ENCODE results near the gene ARHGAP29. TPM values are rescaled to one million over a fixed set of nuclear protein-coding genes. Genes with fewer than 3 reads are reported as not detected.

The ARHGAP29 gene
- total RNA-seq, 1 donor from 2014 or later, result 1.5 TPM

DNA sequence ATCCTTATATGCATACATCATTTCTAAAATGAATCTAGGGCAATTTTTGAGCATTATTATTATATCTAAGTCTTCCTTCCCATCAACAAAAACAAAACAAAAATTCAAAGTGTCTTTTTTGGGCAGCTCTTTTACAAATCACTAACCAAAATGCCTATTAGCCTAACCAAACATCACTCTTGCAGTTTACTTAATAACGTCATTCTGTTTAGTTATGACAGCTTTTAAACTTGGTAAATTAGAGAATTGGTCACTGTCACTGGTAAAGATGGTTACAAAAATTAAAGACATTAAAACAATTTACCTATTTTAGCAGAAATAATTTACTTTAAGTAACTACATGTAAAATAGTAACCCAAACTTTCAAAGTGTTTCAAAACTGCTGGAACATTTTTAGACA lies 2.8 kb downstream of the ARHGAP29 start:
- TF ChIP-seq, protein P1, sequence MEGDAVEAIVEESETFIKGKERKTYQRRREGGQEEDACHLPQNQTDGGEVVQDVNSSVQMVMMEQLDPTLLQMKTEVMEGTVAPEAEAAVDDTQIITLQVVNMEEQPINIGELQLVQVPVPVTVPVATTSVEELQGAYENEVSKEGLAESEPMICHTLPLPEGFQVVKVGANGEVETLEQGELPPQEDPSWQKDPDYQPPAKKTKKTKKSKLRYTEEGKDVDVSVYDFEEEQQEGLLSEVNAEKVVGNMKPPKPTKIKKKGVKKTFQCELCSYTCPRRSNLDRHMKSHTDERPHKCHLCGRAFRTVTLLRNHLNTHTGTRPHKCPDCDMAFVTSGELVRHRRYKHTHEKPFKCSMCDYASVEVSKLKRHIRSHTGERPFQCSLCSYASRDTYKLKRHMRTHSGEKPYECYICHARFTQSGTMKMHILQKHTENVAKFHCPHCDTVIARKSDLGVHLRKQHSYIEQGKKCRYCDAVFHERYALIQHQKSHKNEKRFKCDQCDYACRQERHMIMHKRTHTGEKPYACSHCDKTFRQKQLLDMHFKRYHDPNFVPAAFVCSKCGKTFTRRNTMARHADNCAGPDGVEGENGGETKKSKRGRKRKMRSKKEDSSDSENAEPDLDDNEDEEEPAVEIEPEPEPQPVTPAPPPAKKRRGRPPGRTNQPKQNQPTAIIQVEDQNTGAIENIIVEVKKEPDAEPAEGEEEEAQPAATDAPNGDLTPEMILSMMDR (conservative IDR thresholded peaks at IDR 0.05), result no peak
- Mint-ChIP-seq H3K36me3 (ENCODE audit: low read depth) (no peaks in the 10 kb centered on the region), H3K9me3 (no peaks in the 10 kb centered on the region), H3K27ac (ENCODE audit: unreplicated experiment) (no peak overlapping the region), H3K4me3 (no peak overlapping the region), H3K4me1 (peaks cover 4% of the 10 kb centered on the region), H3K27me3 (ENCODE audit: low read depth) (peaks cover 79% of the 10 kb centered on the region)
- no peak for DNase-seq (ENCODE audit: low read depth, low spot score)

DNA sequence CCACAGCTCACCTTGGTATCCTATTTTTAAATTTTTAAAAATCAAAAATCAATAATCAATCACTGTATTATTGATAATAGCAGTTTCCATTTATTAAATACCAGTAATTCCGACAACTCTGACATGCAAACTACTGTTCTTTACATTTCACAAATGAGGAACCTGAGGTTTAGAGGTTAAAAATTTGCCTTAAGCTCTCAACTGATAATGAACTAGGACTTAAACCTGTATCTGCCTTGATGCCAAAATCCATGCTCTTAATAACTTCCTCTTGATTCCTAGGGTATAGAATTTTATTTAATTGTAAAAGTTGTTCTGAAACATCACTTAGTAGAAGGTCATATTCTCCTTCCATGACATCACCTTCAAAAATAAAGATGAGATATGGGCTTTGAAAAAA lies 5.6 kb downstream of the ARHGAP29 start:
- Mint-ChIP-seq H3K4me1 (peaks cover 4% of the 10 kb centered on the region), H3K27me3 (ENCODE audit: low read depth) (peaks cover 56% of the 10 kb centered on the region), H3K36me3 (ENCODE audit: low read depth) (no peaks in the 10 kb centered on the region), H3K27ac (ENCODE audit: unreplicated experiment) (no peak overlapping the region), H3K4me3 (no peak overlapping the region), H3K9me3 (no peaks in the 10 kb centered on the region)
- DNase-seq (ENCODE audit: low read depth, low spot score), result no peak
- TF ChIP-seq, protein P1 (conservative IDR thresholded peaks at IDR 0.05), result no peak

DNA sequence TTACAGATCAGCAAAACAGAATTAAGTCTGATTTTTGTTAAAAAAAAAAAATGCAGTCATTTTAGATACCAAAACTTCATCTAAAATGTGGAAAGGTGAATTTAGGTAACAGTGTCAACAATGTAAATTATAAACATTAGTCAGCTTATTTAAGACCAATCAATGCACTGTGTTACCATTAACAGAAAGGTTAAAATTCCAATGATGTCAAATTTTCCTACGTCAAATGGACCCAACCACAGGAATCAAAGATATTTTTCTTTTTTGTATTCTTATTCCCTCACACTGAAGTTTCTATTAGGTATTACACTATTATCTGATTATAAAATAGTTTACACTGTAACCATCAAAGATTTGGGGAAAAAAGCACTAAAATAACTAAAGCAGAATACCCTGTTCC lies 6.5 kb downstream of the ARHGAP29 start:
- H3K4me1 Mint-ChIP-seq, result peaks cover under 1% of the 10 kb centered on the region
- H3K36me3 Mint-ChIP-seq (ENCODE audit: low read depth), result no peaks in the 10 kb centered on the region
- DNase-seq (ENCODE audit: low read depth, low spot score), result no peak
- TF ChIP-seq, protein P1 (conservative IDR thresholded peaks at IDR 0.05), result no peak
- no peak overlapping the region for H3K4me3 Mint-ChIP-seq
- peaks cover 52% of the 10 kb centered on the region for H3K27me3 Mint-ChIP-seq (ENCODE audit: low read depth)
- H3K9me3 Mint-ChIP-seq, result no peaks in the 10 kb centered on the region
- no peak overlapping the region for H3K27ac Mint-ChIP-seq (ENCODE audit: unreplicated experiment)

DNA sequence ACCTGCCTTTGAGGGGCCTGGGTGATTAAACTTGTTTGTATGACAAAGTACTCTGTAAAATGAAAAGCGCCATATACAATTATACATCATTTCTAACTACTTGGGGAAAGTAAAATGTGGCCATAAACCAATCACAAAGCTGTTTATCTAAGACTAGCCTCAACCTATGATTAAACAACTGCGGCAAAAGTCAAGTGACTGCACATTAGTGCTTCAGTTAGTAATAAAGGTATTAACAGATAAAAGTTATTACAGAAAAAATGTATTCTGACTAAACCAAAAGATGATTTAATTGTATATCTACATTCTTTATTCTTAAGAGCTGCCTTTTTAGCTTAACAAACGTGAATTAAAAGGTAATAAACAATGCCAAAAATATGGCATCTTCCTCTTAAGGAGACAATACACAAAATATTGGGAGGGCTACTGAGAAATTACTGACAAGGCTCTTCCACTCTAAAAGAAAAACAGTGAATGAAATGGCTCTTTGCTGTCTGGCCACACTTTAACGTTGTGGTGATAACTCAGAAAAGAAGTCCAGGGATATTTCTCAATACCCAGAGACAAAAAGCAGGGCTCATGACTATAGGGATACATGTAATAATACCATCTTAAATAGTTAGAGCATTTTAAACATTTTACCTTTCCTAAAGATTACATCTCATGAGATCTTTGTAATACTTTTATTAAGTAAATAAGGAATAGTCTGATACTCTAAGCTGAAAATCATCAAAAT lies 8.6 kb downstream of the ARHGAP29 start:
- no peak overlapping the region for H3K4me3 Mint-ChIP-seq
- no peaks in the 10 kb centered on the region for H3K36me3 Mint-ChIP-seq (ENCODE audit: low read depth)
- H3K9me3 Mint-ChIP-seq, result no peaks in the 10 kb centered on the region
- TF ChIP-seq, protein P1 (conservative IDR thresholded peaks at IDR 0.05), result no peak
- no peaks in the 10 kb centered on the region for H3K4me1 Mint-ChIP-seq
- peaks cover 31% of the 10 kb centered on the region for H3K27me3 Mint-ChIP-seq (ENCODE audit: low read depth)
- H3K27ac Mint-ChIP-seq (ENCODE audit: unreplicated experiment), result no peak overlapping the region
- no peak for DNase-seq (ENCODE audit: low read depth, low spot score)

DNA sequence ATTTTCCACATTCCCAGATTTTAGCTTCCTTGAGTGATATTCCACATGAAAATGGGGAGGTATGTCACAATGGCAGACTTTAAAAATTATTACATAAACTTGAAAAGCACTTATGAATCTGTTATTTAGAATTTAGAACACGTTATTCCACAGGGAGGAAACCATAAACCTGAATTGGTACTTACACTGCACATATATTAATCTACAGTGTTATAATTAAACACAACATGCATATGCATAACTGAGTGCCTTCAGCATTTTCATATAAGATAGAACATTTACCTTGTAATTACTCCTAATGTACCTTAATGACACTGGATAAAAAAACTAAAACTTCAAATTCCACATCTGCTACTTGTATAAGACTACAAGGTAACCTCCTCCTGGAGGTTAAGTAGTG lies 9.8 kb downstream of the ARHGAP29 start:
- Mint-ChIP-seq H3K27ac (ENCODE audit: unreplicated experiment) (no peak overlapping the region), H3K4me1 (no peaks in the 10 kb centered on the region), H3K27me3 (ENCODE audit: low read depth) (peaks cover 21% of the 10 kb centered on the region), H3K9me3 (no peaks in the 10 kb centered on the region), H3K36me3 (ENCODE audit: low read depth) (no peaks in the 10 kb centered on the region), H3K4me3 (no peak overlapping the region)
- TF ChIP-seq, protein P1 (conservative IDR thresholded peaks at IDR 0.05), result no peak
- no peak for DNase-seq (ENCODE audit: low read depth, low spot score)

All from neural crest cell (in vitro differentiated cells).